Measurements from ENCODE around the gene PACSIN2.
"Not testable (repeated sequence)": the region's sequence is repeated elsewhere in the genome, so short reads cannot be mapped to it uniquely, and the experiment has no call there.

PACSIN2 gene

DNA sequence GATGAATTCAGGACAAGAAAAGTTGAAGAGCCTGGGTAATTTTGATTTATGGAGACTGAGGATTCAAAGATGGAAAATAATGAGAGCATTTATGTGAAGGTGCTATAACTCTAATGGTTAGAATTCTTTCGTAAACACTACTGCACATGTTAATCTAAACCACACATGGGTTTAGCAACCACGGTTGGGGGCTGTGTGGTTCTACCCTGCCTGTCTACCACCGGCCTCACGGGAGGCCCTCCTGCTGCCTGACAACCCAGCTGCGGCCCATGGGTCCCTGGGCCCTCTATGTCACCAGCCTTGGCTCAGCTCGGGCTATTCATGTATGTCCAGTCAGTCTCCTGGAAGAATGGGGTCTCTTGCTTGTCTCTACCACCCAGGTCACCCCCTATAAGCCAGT lies 89.4 kb downstream of the PACSIN2 start:
- DNase-seq (ENCODE audit: low spot score) = no peak

DNA sequence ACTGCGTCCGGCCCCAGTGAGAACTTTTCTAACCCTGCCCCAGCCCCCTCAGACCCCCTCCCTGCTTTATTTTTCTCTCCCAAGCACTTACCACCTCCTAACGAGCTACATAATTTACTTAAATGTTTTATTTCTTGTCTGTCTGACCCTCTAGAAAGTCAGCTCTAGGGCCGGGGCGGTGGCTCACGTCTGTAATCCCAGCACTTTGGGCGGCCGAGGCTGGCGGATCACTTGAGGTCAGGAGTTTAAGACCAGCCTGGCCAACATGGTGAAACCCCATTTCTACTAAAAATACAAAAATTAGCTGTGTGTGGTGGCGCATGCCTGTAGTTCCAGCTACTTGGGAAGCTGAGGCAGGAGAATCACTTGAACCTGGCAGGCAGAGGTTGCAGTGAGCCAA lies 89.9 kb downstream of the PACSIN2 start:
- DNase-seq (ENCODE audit: low spot score) = not testable (repeated sequence)

- DNase-seq (ENCODE audit: low spot score) = no peak
Observed at GRCh38 chr22:42924436-42924835, 90.5 kb downstream of the PACSIN2 start.

GRCh38 chr22:42922374-42923191 lies 92.4 kb downstream of the PACSIN2 start:
- peak; percentile 45 for DNase-seq (ENCODE audit: low spot score)

GRCh38 chr22:42920101-42920820 lies 94.7 kb downstream of the PACSIN2 start:
- DNase-seq (ENCODE audit: low spot score) = no peak

DNA sequence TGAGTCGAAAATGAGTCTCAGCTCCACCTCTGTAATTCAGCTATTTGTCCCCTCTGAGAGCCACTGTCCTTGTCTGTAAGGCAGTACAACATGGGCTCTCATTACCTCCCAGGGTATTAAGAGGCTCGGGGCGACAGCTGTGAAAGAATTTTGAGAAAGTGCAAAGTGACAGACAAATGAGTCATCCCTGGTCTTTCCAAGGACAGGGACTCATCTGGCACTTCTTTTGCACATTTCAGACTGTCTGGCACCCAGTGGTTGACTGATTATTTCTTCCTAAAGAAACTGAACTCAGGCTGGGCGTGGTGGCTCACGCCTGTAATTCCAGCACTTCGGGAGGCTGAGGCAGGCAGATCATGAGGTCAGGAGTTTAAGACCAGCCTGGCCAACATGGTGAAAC lies 95.8 kb downstream of the PACSIN2 start:
- no peak for DNase-seq (ENCODE audit: low spot score)

DNA sequence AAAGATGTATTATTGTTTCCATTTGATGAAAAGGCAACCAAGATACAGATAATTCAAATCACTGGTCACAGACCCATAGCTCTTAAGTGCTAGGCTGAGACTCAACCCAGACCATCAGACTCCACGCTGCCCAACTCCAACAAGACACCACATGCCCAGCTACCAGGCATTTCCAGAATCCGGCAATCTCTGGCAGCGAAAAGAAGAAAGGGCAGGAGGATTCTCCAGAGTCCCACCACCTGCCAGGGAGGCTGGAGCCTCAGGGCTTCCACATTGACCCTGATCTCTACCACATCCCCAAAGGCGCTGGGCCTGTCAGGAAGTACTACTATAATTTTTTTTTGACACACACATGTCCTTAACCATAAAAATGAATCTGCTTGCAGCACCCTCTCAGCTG lies 96.4 kb downstream of the PACSIN2 start:
- no peak for DNase-seq (ENCODE audit: low spot score)

DNA sequence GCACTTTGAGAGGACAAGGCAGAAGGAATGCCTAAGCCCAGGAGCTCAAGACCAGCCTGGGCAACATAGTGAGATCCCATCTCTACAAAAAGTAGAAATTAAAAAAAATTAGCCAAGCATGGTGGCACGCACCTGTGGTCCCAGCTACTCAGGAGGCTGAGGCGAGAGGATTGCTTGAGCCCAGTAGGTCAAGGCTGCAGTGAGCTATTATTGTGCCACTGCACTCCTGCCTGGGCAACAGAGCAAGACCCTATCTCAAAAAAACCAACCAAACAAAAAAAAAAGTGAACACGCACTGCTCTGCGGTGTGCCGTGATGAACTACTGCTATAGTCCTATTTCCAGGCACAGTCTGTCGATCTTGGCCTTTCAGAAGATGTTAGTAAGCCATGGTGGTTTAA lies 97.6 kb downstream of the PACSIN2 start:
- not testable (repeated sequence) for DNase-seq (ENCODE audit: low spot score)

DNA sequence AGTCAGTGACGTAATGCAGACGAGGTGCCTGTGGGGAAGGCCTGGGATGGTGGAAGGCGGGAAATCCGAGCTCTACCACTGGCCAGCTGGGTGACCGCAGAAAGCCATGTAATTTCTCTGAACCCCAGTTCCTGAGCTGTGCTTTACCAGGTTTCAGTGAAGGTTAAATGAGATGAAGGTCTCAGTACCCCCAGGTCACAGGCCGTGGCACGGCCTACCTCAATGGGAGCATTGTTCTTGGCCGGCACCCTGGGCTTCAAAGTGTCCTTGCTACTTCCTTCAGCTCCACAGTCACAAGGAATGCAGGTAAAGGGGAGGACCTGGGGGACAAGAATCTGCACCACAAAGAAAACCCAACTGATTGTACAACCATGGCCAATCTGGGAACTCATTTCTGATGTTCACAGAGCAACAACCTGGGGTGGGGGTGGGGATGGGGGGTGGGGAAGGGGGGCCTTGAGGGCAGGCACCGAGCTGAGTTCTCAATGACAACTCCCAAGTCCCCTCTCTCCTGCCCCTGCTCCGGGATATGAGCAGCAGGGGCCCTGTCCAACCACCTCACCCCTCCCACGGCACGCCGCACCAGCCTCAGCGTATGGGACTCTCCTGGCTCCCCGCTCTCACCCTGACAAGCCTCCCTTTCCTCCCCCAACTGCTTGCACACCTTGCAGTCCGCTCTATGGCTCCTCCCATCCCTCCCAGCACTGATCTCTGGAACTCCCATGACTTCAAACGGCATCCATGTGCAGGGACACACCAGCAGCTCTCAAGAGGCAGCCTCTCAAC lies 98.8 kb downstream of the PACSIN2 start:
- no peak for DNase-seq (ENCODE audit: low spot score)

DNA sequence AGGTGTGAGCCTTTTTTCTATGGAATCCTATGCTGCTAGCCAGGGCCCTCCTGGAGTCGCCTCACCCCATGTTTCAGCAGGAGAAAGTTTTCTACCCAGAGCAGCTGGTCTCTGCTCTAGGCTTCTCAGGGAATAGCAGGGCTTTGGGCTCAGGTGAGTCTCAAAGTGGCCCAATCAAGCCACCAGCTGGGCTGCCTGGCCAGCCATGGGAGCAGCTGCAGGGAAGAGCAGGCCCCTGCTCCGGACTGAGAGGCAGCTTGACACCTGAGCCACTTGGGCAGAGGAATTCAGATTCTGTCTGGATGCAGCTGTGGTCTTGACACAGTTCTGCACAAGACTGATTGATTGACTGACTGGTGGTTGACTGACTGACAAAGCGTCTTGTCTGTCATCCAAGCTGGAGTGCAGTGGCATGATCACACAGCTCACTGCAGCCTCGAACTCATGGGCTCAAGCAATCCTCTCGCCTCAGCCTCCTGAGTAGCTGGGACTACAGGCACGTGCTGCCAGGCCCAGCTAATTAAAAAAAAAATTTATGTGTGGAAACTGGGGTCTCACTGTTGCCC lies 100.4 kb downstream of the PACSIN2 start:
- DNase-seq (ENCODE audit: low spot score) = no peak

GRCh38 chr22:42913874-42914510 lies 101.0 kb downstream of the PACSIN2 start:
- no peak for DNase-seq (ENCODE audit: low spot score)

DNA sequence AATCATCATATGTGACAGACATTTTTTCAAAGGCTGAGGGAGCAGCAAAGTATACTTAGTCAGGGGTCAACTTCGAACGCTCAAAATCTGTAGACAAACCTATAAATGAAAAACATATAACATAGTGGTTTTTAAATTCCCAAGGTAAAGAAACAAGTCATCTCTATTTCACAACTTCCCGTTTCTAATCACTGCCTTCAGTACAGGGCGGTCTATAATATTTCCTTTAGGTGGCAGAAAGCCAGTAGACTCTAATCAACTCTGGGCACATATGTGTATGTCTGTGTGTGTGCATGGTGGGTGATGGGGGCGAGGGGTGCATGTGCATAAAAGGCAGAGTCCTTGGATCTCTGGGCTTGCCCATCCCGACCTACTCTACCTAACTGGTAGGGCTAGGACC lies 102.9 kb downstream of the PACSIN2 start:
- DNase-seq (ENCODE audit: low spot score) = peak; percentile 38

- DNase-seq (ENCODE audit: low spot score) = no peak
Observed at GRCh38 chr22:42910221-42910942, 104.6 kb downstream of the PACSIN2 start.

- DNase-seq (ENCODE audit: low spot score) = no peak
Observed at GRCh38 chr22:42909363-42910058, 105.4 kb downstream of the PACSIN2 start.

DNA sequence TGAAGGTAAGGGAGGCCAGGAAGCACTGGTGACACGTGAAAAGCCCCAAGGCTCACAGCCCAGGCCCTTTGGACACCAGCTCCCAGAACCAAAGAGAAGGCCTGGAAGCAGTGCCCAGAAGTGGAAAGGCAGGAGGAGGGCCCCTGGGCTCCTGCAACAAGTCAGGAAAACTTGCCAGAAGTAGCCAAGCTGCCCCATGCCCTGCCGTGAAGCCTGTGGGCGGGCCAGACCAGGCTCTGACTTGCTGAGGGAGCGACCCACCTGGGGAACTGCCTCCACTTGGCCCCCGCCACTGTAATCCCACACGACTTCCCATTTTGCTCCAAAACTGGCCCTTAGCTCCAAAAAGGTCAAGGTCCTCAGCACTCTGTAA lies 106.6 kb downstream of the PACSIN2 start:
- DNase-seq (ENCODE audit: low spot score) = no peak

- no peak for DNase-seq (ENCODE audit: low spot score)
Observed at GRCh38 chr22:42907404-42908373, 107.3 kb downstream of the PACSIN2 start.

DNA sequence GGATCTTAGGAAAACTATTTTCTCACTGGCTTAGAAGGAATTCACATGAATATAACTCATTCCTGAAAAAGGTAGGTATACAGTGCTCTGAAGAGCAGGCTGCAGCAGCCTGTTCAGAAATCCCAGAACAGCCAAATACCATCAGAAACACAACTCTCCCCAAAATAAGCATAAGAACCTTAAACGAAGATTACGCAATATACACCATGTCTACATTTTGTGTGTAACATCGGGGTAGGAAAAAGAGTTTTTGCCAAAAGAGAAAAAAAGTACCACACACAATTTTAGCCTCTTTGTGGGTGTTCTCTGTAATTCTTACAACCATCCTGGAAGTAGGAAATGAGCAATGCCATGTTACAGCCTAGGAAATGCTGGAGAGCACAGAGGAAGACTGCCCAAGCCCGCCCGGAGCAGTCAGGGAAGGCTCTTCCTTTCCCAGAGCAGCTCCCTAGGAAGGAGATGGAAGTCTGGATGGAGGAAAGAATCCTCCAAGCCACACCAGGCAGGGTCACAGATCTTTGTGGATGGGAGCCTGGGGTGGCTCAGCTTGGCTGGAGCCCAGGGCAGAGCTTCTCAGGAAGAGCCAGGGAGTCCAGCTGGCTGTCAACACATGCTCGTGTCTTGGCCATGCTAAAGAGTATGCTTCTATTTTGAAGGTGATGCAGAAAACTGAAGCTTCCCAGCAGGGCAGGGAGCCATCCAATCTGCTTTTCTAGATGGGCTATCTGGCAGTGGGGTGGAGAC lies 108.2 kb downstream of the PACSIN2 start:
- no peak for DNase-seq (ENCODE audit: low spot score)

DNA sequence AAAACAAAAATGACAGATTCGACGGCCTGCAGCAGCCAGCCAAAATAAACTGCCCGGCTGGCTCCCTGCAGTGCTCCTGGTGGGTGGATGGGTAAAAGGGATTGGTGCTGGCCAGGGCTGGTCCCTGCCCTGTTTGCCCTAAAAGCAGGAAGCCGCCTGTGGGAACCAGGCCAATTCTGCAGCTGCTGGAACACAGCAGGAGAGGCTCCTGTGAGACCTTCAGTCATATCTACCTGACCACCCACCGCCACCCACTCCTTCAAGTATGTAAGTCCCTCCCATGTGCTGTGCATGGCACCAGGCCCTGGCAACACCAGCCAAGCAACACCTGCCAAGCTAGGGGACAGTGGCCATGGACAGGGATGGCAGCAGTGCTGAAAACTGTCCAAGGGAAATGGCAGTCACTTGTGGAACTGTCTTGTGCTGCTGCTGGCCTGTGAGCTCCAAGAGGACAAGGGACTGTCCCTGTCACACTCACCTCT lies 109.2 kb downstream of the PACSIN2 start:
- DNase-seq (ENCODE audit: low spot score) = no peak

GRCh38 chr22:42905217-42905616 lies 109.7 kb downstream of the PACSIN2 start:
- no peak for DNase-seq (ENCODE audit: low spot score)

Data from hematopoietic multipotent progenitor cell treated with erythropoietin and hydrocortisone succinate and interleukin-3 and kit ligand, for 17 days (in vitro differentiated cells).